DND-41 (cell line): Measurements from ENCODE around the gene PIK3C3.
"Not testable (repeated sequence)": the region's sequence is repeated elsewhere in the genome, so short reads cannot be mapped to it uniquely, and the experiment has no call there.

ENCODE experiments used
- ATAC-seq: fragments of 200-7000 bp; cut with Tn5 transposase; 3 replicates; pipeline ENCODE4 v1.9.1; 2021; ENCODE audit warnings: low read depth; ENCODE audit not compliant: insufficient read depth
- DNase-seq: peaks from one replicate; pipeline ENCODE4 v3.0.0-alpha.2; 2020
- H2AFZ ChIP-seq: 2 replicates; pipeline ENCODE4 v1.6.0; 2012; ENCODE audit warnings: low read depth, low read length
- H3K27ac ChIP-seq: 2 replicates; pipeline ENCODE4 v1.5.1; 2012; ENCODE audit warnings: low read length, inconsistent platforms
- H3K27me3 ChIP-seq: fragments of 200-600 bp; sonication (generic); 2 replicates; pipeline ENCODE4 v1.6.0; 2012; ENCODE audit warnings: low read length, mild to moderate bottlenecking, inconsistent platforms; ENCODE audit not compliant: insufficient read depth, poor library complexity
- H3K36me3 ChIP-seq: 2 replicates; pipeline ENCODE4 v1.5.1; 2012; ENCODE audit warnings: low read length, inconsistent platforms; ENCODE audit not compliant: insufficient read depth
- H3K4me1 ChIP-seq: 2 replicates; pipeline ENCODE4 v1.5.1; 2012; ENCODE audit warnings: mild to moderate bottlenecking, low read length; ENCODE audit not compliant: insufficient read depth
- H3K4me2 ChIP-seq: 2 replicates; pipeline ENCODE4 v1.6.0; 2012; ENCODE audit warnings: mild to moderate bottlenecking, moderate library complexity, low read length, inconsistent platforms; ENCODE audit not compliant: insufficient read depth
- H3K4me3 ChIP-seq, 2 experiments: fragments of 200-600 bp in 1 of 2; shearing (Covaris generic) in 1 of 2; 2 replicates each; pipeline ENCODE4 v1.5.1; 2012 to 2016; ENCODE audit warnings: inconsistent platforms in 2 of 2, low read length in 2 of 2, mild to moderate bottlenecking in 2 of 2, low read depth in 1 of 2, moderate library complexity in 1 of 2
- H3K79me2 ChIP-seq: 2 replicates; pipeline ENCODE4 v1.6.0; 2012; ENCODE audit warnings: low read length, inconsistent platforms; ENCODE audit not compliant: insufficient read depth
- H3K9ac ChIP-seq: 2 replicates; pipeline ENCODE4 v1.6.0; 2012; ENCODE audit warnings: low read depth, mild to moderate bottlenecking, inconsistent platforms, low read length, moderate library complexity
- H3K9me3 ChIP-seq: 2 replicates; pipeline ENCODE4 v1.5.1; 2012; ENCODE audit warnings: low read length, moderate library complexity, mild to moderate bottlenecking, inconsistent platforms; ENCODE audit not compliant: insufficient read depth, severe bottlenecking
- H4K20me1 ChIP-seq: 2 replicates; pipeline ENCODE4 v1.6.0; 2012; ENCODE audit warnings: low read length; ENCODE audit not compliant: insufficient read depth
- CTCF ChIP-seq: IDR thresholded peaks from 2 replicates; pipeline ENCODE4 v1.5.1; 2012; ENCODE audit warnings: borderline replicate concordance, low read length, moderate library complexity, mild to moderate bottlenecking; ENCODE audit not compliant: poor library complexity, severe bottlenecking; ENCODE audit errors: extremely low read depth
- EZH2 ChIP-seq: IDR thresholded peaks from 3 replicates; pipeline ENCODE4 v1.6.1; 2012; ENCODE audit warnings: borderline replicate concordance, low read depth, mild to moderate bottlenecking, moderate library complexity, low read length, inconsistent platforms; ENCODE audit not compliant: severe bottlenecking

Gene PIK3C3

GRCh38 chr18:42047721-42048120, 92.7 kb downstream of the PIK3C3 start:
- Histone ChIP-seq H3K9me3 (no peaks in the 10 kb centered on the region), H3K79me2 (no peaks in the 10 kb centered on the region), H3K36me3 (peaks cover 37% of the 10 kb centered on the region; the same call in 1 of the 2 replicates), H2AFZ (no peak overlapping the region), H3K27me3 (no peaks in the 10 kb centered on the region), H3K9ac (no peak overlapping the region), H3K4me2 (no peak overlapping the region), H3K4me1 (no peaks in the 10 kb centered on the region), H4K20me1 (no peaks in the 10 kb centered on the region), H3K4me3 (no peak overlapping the region), H3K27ac (no peak overlapping the region)
- no peak for ATAC-seq
- TF ChIP-seq EZH2 (no peak), CTCF (no peak)
- no peak for DNase-seq

- Histone ChIP-seq H3K4me1 (no peaks in the 10 kb centered on the region), H3K9ac (no peak overlapping the region), H3K9me3 (no peaks in the 10 kb centered on the region), H3K36me3 (peaks cover 37% of the 10 kb centered on the region; the same call in 1 of the 2 replicates), H3K79me2 (no peaks in the 10 kb centered on the region), H3K4me2 (no peak overlapping the region), H2AFZ (no peak overlapping the region), H3K4me3 (no peak overlapping the region), H4K20me1 (no peaks in the 10 kb centered on the region), H3K27me3 (no peaks in the 10 kb centered on the region), H3K27ac (no peak overlapping the region)
- TF ChIP-seq EZH2 (no peak), CTCF (no peak)
- ATAC-seq (no peak), DNase-seq (no peak)
Measured at GRCh38 chr18:42048158-42048557, 93.1 kb downstream of the PIK3C3 start.

- H3K9ac ChIP-seq, result not testable (repeated sequence)
Measured at GRCh38 chr18:42049536-42049935, 94.5 kb downstream of the PIK3C3 start.

GRCh38 chr18:42051411-42051810, 96.4 kb downstream of the PIK3C3 start:
- DNase-seq (no peak), ATAC-seq (no peak)
- no peaks in the 10 kb centered on the region for H3K9me3 ChIP-seq
- no peak for TF ChIP-seq CTCF
- no peak for TF ChIP-seq EZH2
- H3K27me3 ChIP-seq, result no peaks in the 10 kb centered on the region
- H3K9ac ChIP-seq, result no peak overlapping the region
- no peak overlapping the region for H3K4me3 ChIP-seq
- no peaks in the 10 kb centered on the region for H3K4me1 ChIP-seq
- peaks cover 40% of the 10 kb centered on the region; the same call in 1 of the 2 replicates for H3K36me3 ChIP-seq
- H4K20me1 ChIP-seq, result no peaks in the 10 kb centered on the region
- H3K79me2 ChIP-seq, result no peaks in the 10 kb centered on the region
- no peak overlapping the region for H3K4me2 ChIP-seq
- H3K27ac ChIP-seq, result no peak overlapping the region
- no peak overlapping the region for H2AFZ ChIP-seq

More at GRCh38 chr18:42049536-42049935, 94.5 kb downstream of the PIK3C3 start:
- peaks cover 39% of the 10 kb centered on the region; the same call in 1 of the 2 replicates for H3K36me3 ChIP-seq
- not testable (repeated sequence) for H3K27ac ChIP-seq, H3K27me3 ChIP-seq, H3K4me1 ChIP-seq, H3K9me3 ChIP-seq, H2AFZ ChIP-seq, DNase-seq, H3K79me2 ChIP-seq, ATAC-seq, H3K4me3 ChIP-seq, H3K4me2 ChIP-seq, H4K20me1 ChIP-seq
